Ascending aorta (tissue), 2 donors: ENCODE data around the gene CSF1R. TPM values are rescaled to one million over a fixed set of nuclear protein-coding genes. Genes with fewer than 3 reads are reported as not detected.

Source experiments
- DNase-seq, 2 donors: peaks; one replicate each; pipeline ENCODE4 v3.0.0-alpha.2; 2019; ENCODE audit warnings: low spot score in 2 of 2
- H3K27ac ChIP-seq, 2 donors: fragments of 200-600 bp; sonication (generic); one replicate each; pipeline ENCODE4 v1.5.1; 2016 to 2017; ENCODE audit warnings: mild to moderate bottlenecking in 1 of 2
- H3K27me3 ChIP-seq: fragments of 200-600 bp; sonication (generic); one replicate; pipeline ENCODE4 v1.5.1; 2017
- H3K36me3 ChIP-seq, 2 donors: fragments of 200-600 bp; sonication (generic); one replicate each; pipeline ENCODE4 v1.5.1; 2016
- H3K4me1 ChIP-seq, 2 donors: fragments of 200-600 bp; sonication (generic); one replicate each; pipeline ENCODE4 v1.5.1; 2016 to 2017; ENCODE audit warnings: mild to moderate bottlenecking in 1 of 2
- H3K4me3 ChIP-seq, 2 donors: fragments of 200-600 bp; sonication (generic); one replicate each; pipeline ENCODE4 v1.5.1; 2016 to 2017; ENCODE audit warnings: mild to moderate bottlenecking in 1 of 2
- H3K9me3 ChIP-seq, 2 donors: fragments of 200-600 bp; sonication (generic); one replicate each; pipeline ENCODE4 v1.5.1; 2016
- intact Hi-C: fragments of 100-400 bp; cut with DNase I; formaldehyde crosslinking; loops from one replicate; pipeline ENCODE4 v1.15.1; 2023
- total RNA-seq: library from RNA; depleted of rRNA; stranded (reverse); fragments of >200 nt; gene quantifications from one replicate; pipeline ENCODE4 v1.1.0, GENCODE V29; 2016
- TF ChIP-seq, protein P1 (sequence below), 3 experiments: fragments of 200-600 bp in 2 of 3; fragments of 450-650 bp in 1 of 3; sonication (generic) in 2 of 3; IDR thresholded peaks; one replicate each; pipeline ENCODE4 v1.5.1; 2016 to 2019; ENCODE audit warnings: antibody characterized with exemption in 3 of 3, mild to moderate bottlenecking in 1 of 3, moderate library complexity in 1 of 3

Gene CSF1R
- total RNA-seq, 1 donor from 2014 or later = 70.9 TPM

- H3K4me1 ChIP-seq = no peaks in the 10 kb centered on the region
- TF ChIP-seq, protein P1, sequence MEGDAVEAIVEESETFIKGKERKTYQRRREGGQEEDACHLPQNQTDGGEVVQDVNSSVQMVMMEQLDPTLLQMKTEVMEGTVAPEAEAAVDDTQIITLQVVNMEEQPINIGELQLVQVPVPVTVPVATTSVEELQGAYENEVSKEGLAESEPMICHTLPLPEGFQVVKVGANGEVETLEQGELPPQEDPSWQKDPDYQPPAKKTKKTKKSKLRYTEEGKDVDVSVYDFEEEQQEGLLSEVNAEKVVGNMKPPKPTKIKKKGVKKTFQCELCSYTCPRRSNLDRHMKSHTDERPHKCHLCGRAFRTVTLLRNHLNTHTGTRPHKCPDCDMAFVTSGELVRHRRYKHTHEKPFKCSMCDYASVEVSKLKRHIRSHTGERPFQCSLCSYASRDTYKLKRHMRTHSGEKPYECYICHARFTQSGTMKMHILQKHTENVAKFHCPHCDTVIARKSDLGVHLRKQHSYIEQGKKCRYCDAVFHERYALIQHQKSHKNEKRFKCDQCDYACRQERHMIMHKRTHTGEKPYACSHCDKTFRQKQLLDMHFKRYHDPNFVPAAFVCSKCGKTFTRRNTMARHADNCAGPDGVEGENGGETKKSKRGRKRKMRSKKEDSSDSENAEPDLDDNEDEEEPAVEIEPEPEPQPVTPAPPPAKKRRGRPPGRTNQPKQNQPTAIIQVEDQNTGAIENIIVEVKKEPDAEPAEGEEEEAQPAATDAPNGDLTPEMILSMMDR (IDR thresholded peaks at IDR 0.05) = no peak
- no peaks in the 10 kb centered on the region for H3K27me3 ChIP-seq
- H3K27ac ChIP-seq = no peak overlapping the region
- intact Hi-C loops = no loop called here
- H3K9me3 ChIP-seq = no peaks in the 10 kb centered on the region
- peaks cover 48 to 49% of the 10 kb centered on the region in 2 donors for H3K36me3 ChIP-seq
- H3K4me3 ChIP-seq = no peak overlapping the region
- DNase-seq = no peak
These were observed 30.9 kb downstream of the CSF1R start for GRCh38 chr5:150055326-150056074.

GRCh38 chr5:150054569-150054968 lies 31.8 kb downstream of the CSF1R start:
- no peak overlapping the region for H3K27ac ChIP-seq
- TF ChIP-seq, protein P1 (IDR thresholded peaks at IDR 0.05) = no peak
- peaks cover 57 to 58% of the 10 kb centered on the region in 2 donors for H3K36me3 ChIP-seq
- H3K4me3 ChIP-seq = no peak overlapping the region
- H3K27me3 ChIP-seq = no peaks in the 10 kb centered on the region
- intact Hi-C loops = no loop called here
- DNase-seq = no peak
- H3K4me1 ChIP-seq = no peaks in the 10 kb centered on the region
- no peaks in the 10 kb centered on the region for H3K9me3 ChIP-seq

DNA sequence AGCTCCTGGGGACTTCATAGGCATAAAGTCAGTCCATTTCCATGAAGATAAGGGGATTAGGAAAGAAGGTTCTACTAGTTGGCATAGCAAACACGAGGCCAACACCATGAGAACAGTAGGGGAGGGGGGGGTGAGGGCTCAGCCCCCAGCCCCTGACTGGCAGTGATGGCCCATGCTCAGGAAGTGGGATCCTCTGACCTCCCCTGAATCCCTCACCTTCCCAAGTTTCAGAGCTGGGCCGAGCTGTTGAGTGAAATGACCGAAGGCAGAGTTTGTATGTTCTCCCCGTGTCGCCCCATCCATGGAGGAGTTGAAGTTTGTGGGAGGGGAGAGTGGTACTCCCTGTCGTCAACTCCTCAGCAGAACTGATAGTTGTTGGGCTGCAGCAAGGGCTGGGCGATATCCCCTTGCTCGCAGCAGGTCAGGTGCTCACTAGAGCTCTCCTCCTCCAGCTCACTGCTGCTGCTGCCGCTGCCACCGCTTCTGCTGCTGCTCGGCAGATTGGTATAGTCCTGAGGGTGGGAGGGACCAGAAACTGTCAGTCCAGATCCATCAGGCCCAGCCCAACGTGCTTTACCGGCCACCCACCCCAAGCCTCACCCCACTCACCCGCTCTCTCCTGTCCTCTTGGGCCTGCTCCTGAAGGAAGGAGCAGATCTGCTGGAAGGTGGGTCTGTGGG lies 32.5 kb downstream of the CSF1R start:
- Histone ChIP-seq H3K27ac (peak overlapping the region in 1 of 2 donors; percentile 35), H3K27me3 (no peaks in the 10 kb centered on the region), H3K36me3 (peaks cover 63 to 64% of the 10 kb centered on the region in 2 donors), H3K9me3 (no peaks in the 10 kb centered on the region), H3K4me1 (no peaks in the 10 kb centered on the region), H3K4me3 (no peak overlapping the region)
- TF ChIP-seq, protein P1 (IDR thresholded peaks at IDR 0.05) = no peak
- intact Hi-C loops = no loop called here
- peak in 1 of 2 donors; percentile 56 for DNase-seq

DNA sequence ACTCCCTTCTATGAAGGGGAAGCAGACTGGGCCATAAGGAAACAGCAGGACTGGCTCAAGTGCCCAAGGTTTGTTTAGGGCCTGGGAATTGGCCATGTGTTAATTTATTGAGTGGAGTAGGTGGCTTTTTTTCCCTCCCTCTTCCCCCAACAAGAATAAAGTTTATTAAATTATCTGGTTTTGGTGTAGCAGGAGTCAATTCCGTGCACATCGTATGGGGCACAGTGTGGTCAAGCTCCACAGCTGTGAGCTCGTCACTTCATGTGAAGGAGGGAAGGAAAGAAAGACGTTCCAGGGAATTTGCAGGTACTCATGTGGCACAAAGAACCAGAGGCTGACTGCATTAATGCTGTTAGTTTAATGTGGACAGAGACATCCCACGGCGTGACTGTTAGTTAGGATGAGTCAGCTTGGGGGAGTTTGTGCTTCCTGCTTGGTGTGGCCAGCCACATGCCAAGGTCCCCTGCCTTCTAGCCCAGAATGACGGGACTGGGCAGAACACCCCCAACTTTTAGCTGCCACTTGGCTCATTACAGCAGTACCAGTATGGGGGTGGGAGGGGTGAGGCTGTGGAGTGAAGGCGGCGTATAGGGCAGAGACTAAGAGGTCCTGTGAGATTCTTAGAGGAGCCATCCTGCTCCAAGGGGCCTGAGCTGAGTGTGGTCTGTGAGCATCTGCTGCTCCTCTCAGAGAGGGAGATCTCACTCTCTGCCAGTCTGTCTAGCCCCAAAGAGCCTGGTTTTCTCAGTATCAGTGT lies 33.2 kb downstream of the CSF1R start:
- H3K4me1 ChIP-seq = no peaks in the 10 kb centered on the region
- DNase-seq = peak in 1 of 2 donors; percentile 61
- TF ChIP-seq, protein P1 (IDR thresholded peaks at IDR 0.05) = no peak
- intact Hi-C loops = no loop called here
- peak overlapping the region in 1 of 2 donors; percentile 35 for H3K27ac ChIP-seq
- H3K9me3 ChIP-seq = no peaks in the 10 kb centered on the region
- H3K36me3 ChIP-seq = peaks cover 71 to 72% of the 10 kb centered on the region in 2 donors
- no peaks in the 10 kb centered on the region for H3K27me3 ChIP-seq
- no peak overlapping the region for H3K4me3 ChIP-seq

GRCh38 chr5:150052226-150052955 lies 34.0 kb downstream of the CSF1R start:
- intact Hi-C loops = no loop called here
- TF ChIP-seq, protein P1 (IDR thresholded peaks at IDR 0.05) = no peak
- H3K27ac ChIP-seq = no peak overlapping the region

More at GRCh38 chr5:150052226-150052955, 34.0 kb downstream of the CSF1R start:
- Histone ChIP-seq H3K27me3 (no peaks in the 10 kb centered on the region), H3K36me3 (peaks cover 78 to 79% of the 10 kb centered on the region in 2 donors), H3K9me3 (no peaks in the 10 kb centered on the region), H3K4me1 (no peaks in the 10 kb centered on the region), H3K4me3 (no peak overlapping the region)
- DNase-seq = peak in 1 of 2 donors; percentile 31
